Peyer's patch (tissue), 4 donors: Measurements from ENCODE around the gene ACAP1.

Experiments
- POLR2A ChIP-seq, 2 donors: fragments of 450-650 bp; IDR thresholded peaks; one replicate each; pipeline ENCODE4 v1.5.1; 2017; ENCODE audit warnings: antibody characterized with exemption in 2 of 2, mild to moderate bottlenecking in 2 of 2, moderate library complexity in 2 of 2
- TF ChIP-seq, protein P1 (sequence below), 6 experiments: fragments of 450-650 bp in 4 of 6; fragments of 200-600 bp in 2 of 6; sonication (generic) in 1 of 6; IDR thresholded peaks; one replicate each; pipeline ENCODE4 v1.5.1; 2017 to 2019; ENCODE audit warnings: antibody characterized with exemption in 6 of 6, mild to moderate bottlenecking in 3 of 6, moderate library complexity in 1 of 6

DNA sequence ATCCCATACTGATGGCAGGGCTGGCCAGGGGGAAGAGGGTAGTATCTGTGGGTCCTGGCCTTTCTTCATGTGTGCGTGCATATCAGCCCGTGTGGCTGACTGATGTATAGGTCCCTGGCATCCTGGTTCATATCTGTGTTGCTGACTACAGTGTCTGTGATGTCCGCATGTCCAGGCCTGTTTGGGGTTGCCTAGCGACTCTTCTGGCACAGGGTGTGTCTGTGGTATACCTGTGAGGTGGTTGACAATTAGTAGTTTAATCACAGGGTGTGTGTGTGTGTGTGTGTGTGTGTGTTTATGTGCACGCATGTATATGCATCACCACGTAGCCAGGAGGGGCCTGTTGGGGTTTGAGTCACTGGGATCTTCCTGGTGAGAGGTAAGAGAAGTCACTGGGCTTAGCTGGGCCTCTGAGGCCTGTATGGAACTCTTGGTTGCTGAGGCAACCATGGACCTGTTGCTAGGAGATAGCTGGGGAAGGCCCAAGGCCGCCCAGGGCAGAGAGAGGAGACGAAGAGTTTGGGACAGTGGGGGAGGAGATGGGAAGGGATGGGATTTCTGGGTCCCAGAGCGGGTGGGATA lies 18.0 kb downstream of the ACAP1 start:
- TF ChIP-seq, protein P1, sequence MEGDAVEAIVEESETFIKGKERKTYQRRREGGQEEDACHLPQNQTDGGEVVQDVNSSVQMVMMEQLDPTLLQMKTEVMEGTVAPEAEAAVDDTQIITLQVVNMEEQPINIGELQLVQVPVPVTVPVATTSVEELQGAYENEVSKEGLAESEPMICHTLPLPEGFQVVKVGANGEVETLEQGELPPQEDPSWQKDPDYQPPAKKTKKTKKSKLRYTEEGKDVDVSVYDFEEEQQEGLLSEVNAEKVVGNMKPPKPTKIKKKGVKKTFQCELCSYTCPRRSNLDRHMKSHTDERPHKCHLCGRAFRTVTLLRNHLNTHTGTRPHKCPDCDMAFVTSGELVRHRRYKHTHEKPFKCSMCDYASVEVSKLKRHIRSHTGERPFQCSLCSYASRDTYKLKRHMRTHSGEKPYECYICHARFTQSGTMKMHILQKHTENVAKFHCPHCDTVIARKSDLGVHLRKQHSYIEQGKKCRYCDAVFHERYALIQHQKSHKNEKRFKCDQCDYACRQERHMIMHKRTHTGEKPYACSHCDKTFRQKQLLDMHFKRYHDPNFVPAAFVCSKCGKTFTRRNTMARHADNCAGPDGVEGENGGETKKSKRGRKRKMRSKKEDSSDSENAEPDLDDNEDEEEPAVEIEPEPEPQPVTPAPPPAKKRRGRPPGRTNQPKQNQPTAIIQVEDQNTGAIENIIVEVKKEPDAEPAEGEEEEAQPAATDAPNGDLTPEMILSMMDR (IDR thresholded peaks at IDR 0.05), result no peak
- no peak for TF ChIP-seq POLR2A (IDR thresholded peaks at IDR 0.05)
